Right lobe of liver (tissue), 6 donors: Measurements from ENCODE around the gene PSME2. TPM values are rescaled to one million over a fixed set of nuclear protein-coding genes. Genes with fewer than 3 reads are reported as not detected.

ENCODE experiments used
- ATAC-seq, 4 donors: fragments of 200-7000 bp; cut with Tn5 transposase; one replicate each; pipeline ENCODE4 v1.9.1; 2020; ENCODE audit warnings: mild to moderate bottlenecking in 4 of 4, moderate library complexity in 4 of 4
- DNase-seq, 3 donors: peaks; one replicate each; pipeline ENCODE4 v3.0.0-alpha.2; 2020
- H3K27ac ChIP-seq, 3 donors: fragments of 200-600 bp; one replicate each; pipeline ENCODE4 v1.8.0; 2022
- H3K27me3 ChIP-seq, 2 donors: fragments of 200-600 bp; one replicate each; pipeline ENCODE4 v1.8.0; 2022
- H3K36me3 ChIP-seq, 4 donors: fragments of 200-600 bp; sonication (generic) in 1 of 4; one replicate each; pipeline versions ENCODE4 v1.5.1 to v1.8.0; 2017 to 2022; ENCODE audit warnings: control low read depth in 1 of 4
- H3K4me1 ChIP-seq, 4 donors: fragments of 200-600 bp; sonication (generic) in 1 of 4; one replicate each; pipeline versions ENCODE4 v1.5.1 to v1.8.0; 2017 to 2022; ENCODE audit warnings: control low read depth in 1 of 4
- H3K4me3 ChIP-seq, 3 donors: fragments of 200-600 bp; one replicate each; pipeline ENCODE4 v1.8.0; 2022
- H3K9me3 ChIP-seq, 4 donors: fragments of 200-600 bp; sonication (generic) in 1 of 4; one replicate each; pipeline versions ENCODE4 v1.5.1 to v1.8.0; 2017 to 2022; ENCODE audit warnings: control low read depth in 1 of 4
- POLR2A ChIP-seq: fragments of 450-650 bp; IDR thresholded peaks from one replicate; pipeline ENCODE4 v1.6.1; 2017; ENCODE audit warnings: antibody characterized with exemption, mild to moderate bottlenecking
- WGBS: methylation state at CpG from one replicate; pipeline ENCODE4 v1.1.6; 2018; ENCODE audit warnings: low coverage, low lambda C conversion rate; ENCODE audit not compliant: insufficient coverage; ENCODE audit errors: missing lambda C conversion rate; 5-methylcytosine and 5-hydroxymethylcytosine counted together
- intact Hi-C, 2 donors: fragments of 100-400 bp; cut with DNase I; formaldehyde crosslinking; loops; one replicate each; pipeline versions ENCODE4 v1.11.2 to v1.14.1; 2022
- total RNA-seq, 6 experiments: library from RNA; depleted of rRNA in 2 of 6; stranded (reverse); fragments of >200 nt in 2 of 6; fragmentation: NEBNext Ultra II Directional in 3 of 6; extraction: Animal tissue kit (Norgen Biotek cat#: 25700) in 3 of 6; gene quantifications; one replicate each; pipeline versions ENCODE4 v1.1.0 to v1.2.4, GENCODE V29; 2016 to 2023
- TF ChIP-seq, protein P1 (sequence below), 4 donors: fragments of 200-600 bp in 3 of 4; fragments of 450-650 bp in 1 of 4; IDR thresholded peaks; one replicate each; pipeline versions ENCODE4 v1.5.1 to v1.8.0; 2016 to 2022; ENCODE audit warnings: antibody characterized with exemption in 4 of 4, mild to moderate bottlenecking in 2 of 4
- donor health status: DM: no; HTN: yes; CAD: no.
- donor health status: DM: no; HTN: no; CAD: no.
- donor health status: DM: no; HTN: no; CAD: no.
- donor health status: DM: no; HTN: yes; CAD: no.
- donor health status: DM: no; HTN: yes; CAD: no.

The PSME2 gene
- total RNA-seq, 6 experiments from 2014 or later: 66.1 to 142 (median 110) TPM

DNA sequence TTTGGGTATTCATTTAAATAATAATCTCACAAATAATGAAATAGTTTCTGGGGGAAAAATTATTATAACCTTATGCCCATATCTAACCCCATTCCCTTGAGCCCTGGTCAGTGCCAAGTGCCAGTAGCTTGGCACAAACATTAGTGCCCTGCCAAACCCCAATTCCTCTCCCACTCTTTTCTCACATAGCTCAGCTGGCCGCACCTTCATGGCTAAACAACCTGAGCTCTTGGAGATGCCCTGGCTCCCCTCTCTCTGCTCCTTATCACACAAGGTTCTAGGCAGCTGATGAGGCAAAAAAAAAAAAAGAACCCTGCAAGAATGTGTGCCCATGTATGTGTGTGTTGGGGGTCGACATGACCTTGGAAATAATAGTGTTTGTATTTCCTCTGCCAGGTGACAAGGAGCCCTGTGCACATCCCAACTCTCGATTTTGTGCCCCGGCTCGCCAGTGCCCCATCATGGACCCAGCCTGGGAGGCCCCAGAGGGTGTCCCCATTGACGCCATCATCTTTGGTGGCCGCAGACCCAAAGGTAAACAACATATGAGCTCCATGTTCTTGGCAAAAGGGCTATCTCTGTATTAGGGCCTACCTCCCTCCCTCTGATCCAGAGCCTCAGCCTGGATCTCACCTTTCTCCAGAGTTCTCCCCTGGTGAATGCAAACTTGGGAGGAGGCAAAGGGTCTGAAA lies 43.9 kb downstream of the PSME2 start:
- TF ChIP-seq, protein P1, sequence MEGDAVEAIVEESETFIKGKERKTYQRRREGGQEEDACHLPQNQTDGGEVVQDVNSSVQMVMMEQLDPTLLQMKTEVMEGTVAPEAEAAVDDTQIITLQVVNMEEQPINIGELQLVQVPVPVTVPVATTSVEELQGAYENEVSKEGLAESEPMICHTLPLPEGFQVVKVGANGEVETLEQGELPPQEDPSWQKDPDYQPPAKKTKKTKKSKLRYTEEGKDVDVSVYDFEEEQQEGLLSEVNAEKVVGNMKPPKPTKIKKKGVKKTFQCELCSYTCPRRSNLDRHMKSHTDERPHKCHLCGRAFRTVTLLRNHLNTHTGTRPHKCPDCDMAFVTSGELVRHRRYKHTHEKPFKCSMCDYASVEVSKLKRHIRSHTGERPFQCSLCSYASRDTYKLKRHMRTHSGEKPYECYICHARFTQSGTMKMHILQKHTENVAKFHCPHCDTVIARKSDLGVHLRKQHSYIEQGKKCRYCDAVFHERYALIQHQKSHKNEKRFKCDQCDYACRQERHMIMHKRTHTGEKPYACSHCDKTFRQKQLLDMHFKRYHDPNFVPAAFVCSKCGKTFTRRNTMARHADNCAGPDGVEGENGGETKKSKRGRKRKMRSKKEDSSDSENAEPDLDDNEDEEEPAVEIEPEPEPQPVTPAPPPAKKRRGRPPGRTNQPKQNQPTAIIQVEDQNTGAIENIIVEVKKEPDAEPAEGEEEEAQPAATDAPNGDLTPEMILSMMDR (IDR thresholded peaks at IDR 0.05): no peak
- TF ChIP-seq POLR2A: no peak
- 78% methylated on average over 1 of the region's 7 CpGs for WGBS

DNA sequence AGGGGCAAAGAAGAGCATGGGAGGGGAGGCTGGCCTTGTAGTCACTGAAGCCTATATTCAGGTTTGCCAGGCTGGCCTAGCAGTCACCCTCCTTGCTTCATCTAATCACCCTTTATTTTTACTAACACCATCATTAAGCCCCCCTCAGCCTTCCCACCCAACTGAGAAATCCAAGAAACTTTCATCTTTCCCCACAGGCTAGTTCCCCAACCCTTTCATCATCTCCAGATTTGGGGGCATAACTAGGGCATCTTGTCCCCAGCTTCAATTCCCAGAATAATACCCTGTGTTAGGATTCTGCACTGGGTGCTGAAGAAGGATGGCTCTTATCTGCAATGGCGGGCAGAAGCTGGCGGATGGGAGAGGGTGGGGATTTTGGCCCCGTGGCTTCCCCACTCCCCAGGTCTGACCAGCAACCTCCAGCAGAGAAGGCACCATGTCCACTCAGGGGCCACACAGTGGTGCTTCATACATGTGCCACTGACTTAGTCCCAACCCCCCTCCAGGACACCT lies 45.4 kb downstream of the PSME2 start:
- WGBS: 66% methylated on average over 3 of the region's 3 CpGs
- intact Hi-C loops: no loop called here
- ATAC-seq (no peak), DNase-seq (no peak)
- Histone ChIP-seq H3K27me3 (no peaks in the 10 kb centered on the region), H3K36me3 (peaks cover 0 to 68% (median 13%) of the 10 kb centered on the region in 4 donors), H3K4me3 (no peak overlapping the region), H3K9me3 (no peaks in the 10 kb centered on the region), H3K4me1 (peaks cover 0 to 96% (median 28%) of the 10 kb centered on the region in 4 donors), H3K27ac (peak overlapping the region in 1 of 3 donors; percentile 39)
- TF ChIP-seq, protein P1 (IDR thresholded peaks at IDR 0.05): no peak
- no peak for TF ChIP-seq POLR2A

More for the DNA sequence above, 43.9 kb downstream of the PSME2 start:
- H3K4me3 ChIP-seq: no peak overlapping the region
- no peak for ATAC-seq
- no peak for DNase-seq
- H3K27me3 ChIP-seq: no peaks in the 10 kb centered on the region
- peaks cover 0 to 94% (median 26%) of the 10 kb centered on the region in 4 donors for H3K4me1 ChIP-seq
- intact Hi-C loops: no loop called here
- H3K36me3 ChIP-seq: peaks cover 0 to 57% (median 13%) of the 10 kb centered on the region in 4 donors
- peak overlapping the region in 1 of 3 donors; percentile 39 for H3K27ac ChIP-seq
- H3K9me3 ChIP-seq: no peaks in the 10 kb centered on the region

DNA sequence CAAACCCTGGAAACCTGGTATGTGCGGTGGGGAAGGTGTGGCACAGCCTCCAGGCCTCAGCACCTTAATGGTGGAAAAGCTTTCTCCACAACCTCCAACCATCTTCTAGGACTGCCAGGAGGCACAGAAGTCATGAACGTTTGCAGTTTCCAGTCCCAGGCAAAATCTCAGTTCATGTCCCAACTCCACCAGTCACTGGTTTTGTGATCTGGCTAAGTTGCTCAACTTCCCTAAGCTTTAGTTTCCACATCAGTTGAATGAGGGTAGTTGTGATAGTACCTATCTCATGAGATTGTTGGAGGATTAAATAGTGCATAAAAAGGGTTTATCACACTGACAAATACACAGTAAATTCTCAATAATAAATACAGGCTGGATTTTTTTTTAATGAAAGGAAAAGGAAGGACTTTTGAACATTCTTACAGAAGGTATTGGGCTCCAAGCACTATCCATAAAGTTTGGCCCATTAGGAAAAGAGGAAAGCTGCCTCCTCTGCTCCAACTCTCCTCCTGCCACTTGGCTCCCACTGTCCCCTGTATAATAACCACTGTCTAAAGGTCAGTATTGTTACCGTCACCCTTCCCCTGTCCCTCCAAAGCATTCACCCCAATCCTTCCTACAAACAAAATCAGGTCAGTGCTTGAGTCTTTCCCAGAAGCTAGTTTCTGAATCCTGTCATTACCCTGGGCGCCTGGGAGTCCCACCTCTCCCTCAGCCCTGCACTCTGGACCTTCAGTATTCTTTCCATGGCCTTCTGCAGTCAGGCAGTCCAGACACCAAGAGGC lies 46.0 kb downstream of the PSME2 start:
- Histone ChIP-seq H3K4me3 (no peak overlapping the region), H3K27me3 (no peaks in the 10 kb centered on the region), H3K27ac (peak overlapping the region in 1 of 3 donors; percentile 39), H3K36me3 (peaks cover 0 to 68% (median 13%) of the 10 kb centered on the region in 4 donors), H3K9me3 (no peaks in the 10 kb centered on the region), H3K4me1 (peaks cover 0 to 94% (median 27%) of the 10 kb centered on the region in 4 donors)
- no peak for DNase-seq
- TF ChIP-seq POLR2A: no peak
- TF ChIP-seq, protein P1 (IDR thresholded peaks at IDR 0.05): no peak
- WGBS: 47% methylated on average over 3 of the region's 4 CpGs
- intact Hi-C loops: no loop called here
- ATAC-seq: no peak

DNA sequence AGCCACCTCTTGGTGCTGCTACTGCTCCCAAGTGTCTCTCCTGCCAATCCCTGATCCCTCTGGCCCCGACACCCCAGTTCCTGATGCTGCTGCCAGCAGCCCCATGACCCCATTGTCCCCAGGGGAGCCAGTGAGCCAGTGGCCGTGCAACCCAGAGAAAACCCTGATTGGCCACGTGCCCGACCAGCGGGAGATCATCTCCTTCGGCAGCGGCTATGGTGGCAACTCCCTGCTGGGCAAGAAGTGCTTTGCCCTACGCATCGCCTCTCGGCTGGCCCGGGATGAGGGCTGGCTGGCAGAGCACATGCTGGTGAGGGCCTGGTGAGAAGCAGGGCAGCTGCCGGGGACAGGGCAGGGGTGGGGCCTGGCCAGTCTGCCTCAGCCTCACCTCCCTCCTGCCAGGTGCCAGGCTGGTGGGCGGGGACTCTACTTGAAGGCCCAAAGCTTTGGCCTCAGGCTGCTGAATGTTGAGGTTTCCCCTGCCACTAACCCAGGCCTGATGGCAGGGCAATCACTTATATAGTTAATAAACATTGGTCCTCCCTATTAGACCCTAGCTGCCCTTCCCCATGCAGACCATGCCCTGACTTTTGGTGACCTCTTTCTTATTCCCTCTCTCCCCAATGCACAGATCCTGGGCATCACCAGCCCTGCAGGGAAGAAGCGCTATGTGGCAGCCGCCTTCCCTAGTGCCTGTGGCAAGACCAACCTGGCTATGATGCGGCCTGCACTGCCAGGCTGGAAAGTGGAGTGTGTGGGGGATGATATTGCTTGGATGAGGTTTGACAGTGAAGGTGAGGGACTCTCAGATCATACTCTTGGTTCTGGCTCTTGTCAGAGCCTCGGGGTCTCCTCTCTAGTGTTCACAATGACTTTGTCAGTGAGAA lies 47.2 kb downstream of the PSME2 start:
- TF ChIP-seq, protein P1 (IDR thresholded peaks at IDR 0.05): no peak
- TF ChIP-seq POLR2A: no peak
- no peak overlapping the region for H3K4me3 ChIP-seq
- H3K27ac ChIP-seq: peak overlapping the region in 1 of 3 donors; percentile 39
- intact Hi-C loops: loop anchor here in 1 of 2 donors (10.0 kb wide), 1 partner anchor 56 kb away; no protein-coding TSS in a partner anchor
- DNase-seq (peak in 2 of 3 donors; percentile 72 to 82), ATAC-seq (peak in 2 of 4 donors; percentile 4 to 25)
- H3K27me3 ChIP-seq: no peaks in the 10 kb centered on the region
- no peaks in the 10 kb centered on the region for H3K9me3 ChIP-seq
- peaks cover 0 to 68% (median 13%) of the 10 kb centered on the region in 4 donors for H3K36me3 ChIP-seq
- peaks cover 0 to 84% (median 26%) of the 10 kb centered on the region in 4 donors for H3K4me1 ChIP-seq
- 46% methylated on average over 5 of the region's 17 CpGs for WGBS
